Measurements from ENCODE around the gene TARM1.

GRCh38 chr19:54107876-54108490, 26.8 kb upstream of the TARM1 start:
- no peak for TF ChIP-seq CTCF (conservative IDR thresholded peaks at IDR 0.05)
- TF ChIP-seq ZFX (IDR thresholded peaks at IDR 0.05) = no peak

Data from C4-2B (cell line).